ENCODE measurements around the gene CCDC201. TPM values are rescaled to one million over a fixed set of nuclear protein-coding genes. Genes with fewer than 3 reads are reported as not detected.
"Not testable (repeated sequence)": the region's sequence is repeated elsewhere in the genome, so short reads cannot be mapped to it uniquely, and the experiment has no call there.

Gene CCDC201
- total RNA-seq, 1 donor from 2014 or later: not detected

GRCh38 chr7:45817913-45818312 is 55.0 kb downstream of the CCDC201 start:
- not testable (repeated sequence) for DNase-seq (ENCODE audit: low read depth in 2 of 2)

- DNase-seq (ENCODE audit: low read depth in 2 of 2): not testable (repeated sequence)
These were observed 55.9 kb downstream of the CCDC201 start for GRCh38 chr7:45817016-45817415.

DNA sequence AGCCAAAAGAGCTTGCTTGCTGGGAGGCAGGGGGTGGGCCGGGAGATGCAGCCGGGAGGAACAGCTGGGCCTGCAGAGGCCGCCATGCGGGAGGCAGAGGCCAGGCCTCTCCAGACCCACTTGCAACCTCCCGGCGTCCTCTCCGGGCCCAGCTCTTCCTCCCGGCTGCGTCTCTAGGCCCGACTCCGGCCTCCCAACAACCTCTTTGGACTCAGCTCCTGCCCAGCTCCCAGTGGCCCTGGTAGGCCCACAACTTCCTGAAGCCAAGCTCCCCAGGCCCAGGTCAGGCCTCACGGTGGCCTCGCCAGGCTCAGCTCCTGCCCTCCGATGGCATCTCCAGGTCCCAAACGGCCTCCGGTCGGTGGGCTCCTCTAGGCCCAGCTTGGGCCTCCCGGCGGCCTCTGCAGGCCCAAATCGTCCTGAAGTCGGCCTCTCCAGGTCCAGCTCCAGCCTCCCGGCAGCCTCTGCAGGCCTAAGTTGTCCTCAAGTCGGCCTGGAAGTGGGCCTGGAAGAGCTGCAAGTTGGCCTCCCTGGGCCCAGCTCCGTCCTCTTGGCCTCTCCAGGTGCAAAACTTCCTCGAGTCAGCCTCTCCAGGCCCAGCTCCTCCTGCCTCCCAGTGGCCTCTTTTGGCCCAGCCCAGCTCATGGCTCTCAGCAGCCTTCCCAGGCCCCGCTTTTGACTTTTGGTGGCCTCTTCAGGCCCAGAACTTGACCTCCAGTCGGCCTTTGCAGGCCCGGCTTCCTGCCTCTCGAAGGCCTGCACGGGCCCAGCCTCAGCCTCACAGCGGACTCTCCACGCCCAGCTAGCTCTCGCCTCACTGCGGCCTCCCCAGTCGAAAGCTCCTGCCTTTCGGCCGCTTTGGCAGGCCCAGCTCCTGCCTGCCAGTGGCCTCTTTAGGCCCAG is 58.4 kb downstream of the CCDC201 start:
- DNase-seq (ENCODE audit: low read depth in 2 of 2): not testable (repeated sequence)

DNA sequence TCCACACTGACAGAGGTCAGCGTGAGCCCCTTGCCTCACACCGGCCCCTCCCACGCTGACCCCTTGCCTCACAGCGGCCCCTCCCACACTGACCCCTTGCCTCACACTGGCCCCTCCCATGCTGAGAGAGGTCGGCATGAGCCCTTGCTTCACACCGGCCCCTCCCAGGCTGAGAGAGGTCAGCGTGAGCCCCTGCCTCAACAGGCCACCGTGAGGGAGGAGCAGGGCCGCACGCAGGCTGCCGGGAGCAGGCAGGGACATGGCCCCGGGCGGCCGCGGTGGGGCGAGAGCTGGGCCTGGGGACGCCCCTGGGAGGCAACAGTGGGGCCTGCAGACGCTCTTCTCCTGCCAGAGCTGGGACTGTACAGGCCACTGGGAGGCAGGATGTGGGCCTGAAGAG is 59.1 kb downstream of the CCDC201 start:
- not testable (repeated sequence) for DNase-seq (ENCODE audit: low read depth in 2 of 2)

GRCh38 chr7:45812946-45813345 is 59.9 kb downstream of the CCDC201 start:
- no peak for DNase-seq (ENCODE audit: low read depth in 2 of 2)

- not testable (repeated sequence) for DNase-seq (ENCODE audit: low read depth in 2 of 2)
These were observed 61.1 kb downstream of the CCDC201 start for GRCh38 chr7:45811652-45812234.

- not testable (repeated sequence) for DNase-seq (ENCODE audit: low read depth in 2 of 2)
These were observed 62.4 kb downstream of the CCDC201 start for GRCh38 chr7:45810451-45811005.

Other genes with a start within 250 kb of the CCDC201 start
- under 0.01 TPM in 1 of 2 replicates, not detected in the other for gene IGFBP1, start 15.4 kb upstream of the CCDC201 start, total RNA-seq
- 1.7 and 6.4 TPM in 2 replicates for gene IGFBP3, start 48.2 kb upstream of the CCDC201 start, total RNA-seq

Data from dermis microvascular lymphatic vessel endothelial cell (primary cell).